DMS79 (cell line): ENCODE data around the gene AMOTL2.
A peak's percentile ranks its signal among the peaks of the same experiment; 100 is the strongest.

Experiments
- DNase-seq: peaks from one replicate; lab custom pipeline; 2025; lab: John Stamatoyannopoulos, UW

Gene AMOTL2

DNA sequence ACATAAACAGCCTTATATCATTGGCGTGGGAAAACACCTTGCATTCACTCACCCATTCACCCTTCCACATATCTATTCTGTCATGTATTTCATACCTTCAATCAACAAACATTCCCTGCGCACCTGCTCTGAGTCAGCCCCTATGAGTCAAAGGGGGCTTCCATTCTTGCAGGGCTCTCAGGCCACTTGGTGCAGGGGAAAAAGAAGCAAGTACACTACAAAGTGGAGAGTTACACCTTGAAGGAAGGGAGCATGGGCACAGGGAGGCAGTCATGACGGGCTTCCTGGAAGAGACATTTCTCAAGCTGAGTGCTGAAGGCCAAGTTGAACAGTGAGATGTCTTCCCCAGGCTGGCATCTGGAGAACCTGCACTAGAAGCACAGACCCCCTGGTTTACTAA, 4.6 kb upstream of the AMOTL2 start:
- no peak for DNase-seq

GRCh38 chr3:134378384-134378783, 4.1 kb upstream of the AMOTL2 start:
- no peak for DNase-seq

- DNase-seq: no peak
These were observed 3.6 kb upstream of the AMOTL2 start for GRCh38 chr3:134377896-134378295.

DNA sequence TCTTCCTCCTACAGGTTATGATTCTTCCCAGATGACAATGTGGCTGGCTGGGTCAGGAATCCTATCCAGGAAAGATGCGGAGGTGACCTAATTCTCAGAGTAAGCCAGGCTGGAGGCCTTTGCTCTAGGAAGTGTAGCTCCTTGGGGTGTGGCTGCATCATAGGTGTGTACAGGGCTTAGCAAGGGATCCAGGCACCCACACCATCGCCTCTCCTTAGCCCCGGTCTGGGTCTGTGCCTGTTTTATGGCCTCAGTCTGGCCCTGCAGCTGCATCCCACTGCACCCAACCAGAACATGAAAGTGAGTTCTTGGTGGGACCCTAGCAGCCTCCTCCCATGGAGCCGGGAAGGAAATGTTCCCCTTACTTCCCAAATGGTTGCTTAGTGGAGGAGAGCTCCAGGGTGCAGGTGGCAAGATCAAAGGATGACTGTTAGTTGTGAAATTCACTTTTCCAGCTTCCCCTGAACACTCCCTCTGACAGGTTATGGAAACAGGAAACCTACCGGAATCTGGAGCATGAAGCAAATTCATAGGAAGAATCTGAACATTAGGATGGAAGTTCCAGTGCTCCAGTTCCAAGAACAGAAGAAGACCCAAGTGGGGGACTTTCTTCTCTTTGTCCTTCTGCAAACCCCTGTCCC, 2.7 kb upstream of the AMOTL2 start:
- no peak for DNase-seq

GRCh38 chr3:134376385-134376765, 2.1 kb upstream of the AMOTL2 start:
- no peak for DNase-seq

DNA sequence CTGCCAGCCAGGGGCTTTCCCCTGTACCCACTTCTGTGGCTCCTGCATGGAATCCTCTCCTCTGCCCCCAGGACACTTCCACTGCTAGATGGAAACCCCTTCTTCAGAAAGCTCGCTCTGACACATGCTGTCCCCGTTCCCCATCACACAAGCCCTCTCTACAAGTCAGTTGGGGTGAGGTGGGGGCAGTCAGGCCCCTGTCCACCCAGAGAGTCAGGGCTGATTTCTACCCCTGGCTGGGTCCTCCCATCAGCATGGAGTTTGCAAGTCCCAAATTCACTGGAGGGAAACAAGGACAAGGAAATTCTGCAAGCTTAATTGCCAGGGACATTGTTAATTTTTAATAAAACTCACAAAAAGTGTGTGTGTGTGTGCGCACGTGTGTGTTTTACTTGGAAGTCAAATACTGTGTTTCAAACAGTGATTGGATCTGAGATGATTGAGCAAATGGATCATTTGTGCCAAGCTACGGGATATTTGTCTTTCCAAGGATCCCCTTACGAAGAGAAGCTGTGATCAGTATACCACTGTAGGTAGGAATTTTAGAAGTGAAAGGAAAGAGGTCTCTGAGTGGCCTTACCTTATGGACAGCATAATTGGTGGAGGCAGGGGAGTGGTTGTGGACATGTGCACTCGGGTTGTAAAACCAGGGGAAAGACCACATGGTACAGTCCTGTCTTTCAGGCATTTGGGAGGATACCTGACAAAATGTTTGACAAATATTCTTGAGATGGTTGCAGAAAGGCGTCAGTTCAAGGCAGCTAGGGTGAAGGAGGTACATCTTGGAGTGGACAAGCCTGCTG, 1.5 kb upstream of the AMOTL2 start:
- no peak for DNase-seq

DNA sequence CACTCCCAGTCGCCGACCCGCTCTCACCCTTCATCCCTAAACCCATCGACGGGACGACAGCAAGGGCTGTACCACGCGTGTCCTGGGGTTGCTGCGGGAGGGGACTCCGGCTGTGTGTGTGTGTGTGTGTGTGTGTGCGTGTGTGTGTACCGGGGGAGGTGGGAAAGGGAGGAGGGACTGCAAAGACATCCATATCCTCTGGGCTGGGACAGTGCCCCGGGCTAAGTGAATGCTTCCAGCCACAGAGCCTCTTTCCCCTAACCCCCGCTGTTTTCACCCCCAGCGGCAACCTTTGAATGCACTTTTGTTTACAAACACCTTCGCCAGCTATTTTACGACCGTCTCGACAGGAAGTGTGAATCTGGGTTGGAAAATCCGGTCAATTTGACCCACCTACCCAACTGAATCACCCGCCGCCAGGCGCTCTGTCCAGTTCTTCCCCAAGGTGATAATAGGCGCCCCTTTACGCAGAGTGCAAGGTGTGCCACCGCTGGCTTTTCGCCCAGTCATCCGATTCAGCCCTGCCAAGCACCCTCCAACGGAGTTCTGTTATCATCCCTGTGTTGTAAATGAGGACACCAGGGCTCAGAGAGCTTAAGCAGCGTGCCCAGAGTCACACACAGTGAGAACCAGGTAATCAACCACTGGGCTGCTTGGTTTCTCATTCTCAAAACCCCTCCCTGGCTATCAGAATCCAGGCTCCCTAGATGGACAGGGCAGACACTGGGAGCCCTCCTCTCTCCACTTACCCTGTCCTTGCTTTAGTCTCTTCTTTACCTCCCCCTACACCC, 739 bp upstream of the AMOTL2 start:
- peak; percentile 60 for DNase-seq

DNA sequence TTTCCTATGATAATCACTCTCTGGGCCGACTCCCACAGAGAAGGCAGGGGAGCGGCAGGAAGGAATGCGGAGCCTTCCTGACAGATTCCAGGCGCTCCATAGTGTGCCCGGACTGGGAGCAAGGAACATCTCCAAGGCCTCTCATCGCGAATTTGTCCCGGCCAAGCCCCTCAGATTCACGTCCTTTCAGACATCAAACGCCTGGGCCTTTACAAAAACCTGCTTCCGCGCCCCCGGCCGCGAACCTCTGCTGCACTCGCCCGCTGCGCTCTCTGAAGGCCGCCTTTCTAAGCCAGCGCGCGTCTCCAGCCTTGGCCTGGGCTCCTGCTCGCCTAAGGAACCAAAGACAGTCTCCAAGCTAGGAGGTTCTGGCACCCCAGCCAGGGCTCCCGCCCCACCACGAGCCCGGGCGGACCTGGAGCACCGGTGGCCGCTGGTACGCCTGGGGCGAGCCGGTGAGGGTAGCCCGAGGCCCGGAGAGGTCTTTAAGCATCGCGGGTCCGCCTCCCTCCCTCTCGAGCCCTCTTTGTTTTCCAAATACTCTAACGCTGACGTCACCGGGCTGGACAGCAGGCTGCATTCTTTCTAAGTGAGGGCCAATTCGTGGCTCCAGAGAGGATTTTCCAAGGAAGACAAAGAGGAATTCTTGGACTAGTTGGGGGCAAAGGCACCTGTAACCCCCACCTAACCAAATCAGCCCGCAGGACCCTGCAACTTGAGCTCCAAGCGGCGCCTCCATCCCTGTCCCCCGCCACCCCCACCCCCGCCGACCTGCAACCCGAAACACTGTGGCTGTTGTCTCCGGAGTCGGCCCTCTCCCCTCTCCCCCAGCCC, 759 bp downstream of the AMOTL2 start:
- peak; percentile 28 for DNase-seq

DNA sequence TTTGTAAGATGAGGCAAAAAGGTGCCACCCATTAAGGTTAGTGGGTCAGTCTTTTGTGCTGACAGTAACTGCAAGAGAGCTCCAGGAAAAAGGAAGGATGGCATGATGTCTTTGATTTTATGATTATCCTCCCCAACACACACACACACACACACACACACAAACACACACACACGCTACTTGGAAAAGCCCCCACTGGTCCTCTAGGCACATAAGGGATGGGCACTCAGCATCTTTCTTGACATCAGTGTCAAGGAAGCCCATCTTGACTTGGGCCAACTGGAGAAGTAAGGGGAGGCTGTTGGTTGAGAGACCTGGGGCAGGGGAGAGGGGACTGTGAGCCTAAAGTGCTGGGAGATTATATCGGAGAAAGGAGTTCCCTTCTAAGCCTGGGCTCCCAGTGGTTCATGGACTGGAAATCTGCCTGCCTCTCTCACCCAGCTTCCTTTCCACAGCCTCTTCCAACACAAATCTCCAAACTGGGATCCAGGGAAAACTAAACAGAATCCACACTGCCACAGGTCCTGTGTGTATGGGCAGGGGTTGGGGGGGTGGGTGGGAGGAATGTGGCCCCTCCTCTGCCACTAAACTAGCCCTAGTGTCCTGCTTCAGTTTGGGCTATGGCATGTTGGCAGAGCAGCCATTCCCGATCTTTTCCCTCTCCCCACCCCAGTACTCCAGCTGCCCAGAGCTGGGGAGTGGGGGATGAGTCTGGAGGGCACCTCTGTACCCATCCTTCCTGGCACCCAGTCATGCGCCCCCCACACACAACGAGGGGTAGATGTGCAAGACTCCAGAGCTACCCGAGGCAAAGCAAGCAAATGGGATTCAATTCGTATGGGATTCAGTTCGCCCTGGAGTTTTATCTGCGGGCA, 1.6 kb downstream of the AMOTL2 start:
- no peak for DNase-seq

- no peak for DNase-seq
These were observed 2.5 kb downstream of the AMOTL2 start for GRCh38 chr3:134371542-134372324.

GRCh38 chr3:134370611-134371531, 3.4 kb downstream of the AMOTL2 start:
- peak; percentile 51 for DNase-seq

GRCh38 chr3:134369861-134370596, 4.2 kb downstream of the AMOTL2 start:
- no peak for DNase-seq

- DNase-seq: no peak
These were observed 5.0 kb downstream of the AMOTL2 start for GRCh38 chr3:134369231-134369741.

- no peak for DNase-seq
These were observed 5.5 kb downstream of the AMOTL2 start for GRCh38 chr3:134368751-134369105.

DNA sequence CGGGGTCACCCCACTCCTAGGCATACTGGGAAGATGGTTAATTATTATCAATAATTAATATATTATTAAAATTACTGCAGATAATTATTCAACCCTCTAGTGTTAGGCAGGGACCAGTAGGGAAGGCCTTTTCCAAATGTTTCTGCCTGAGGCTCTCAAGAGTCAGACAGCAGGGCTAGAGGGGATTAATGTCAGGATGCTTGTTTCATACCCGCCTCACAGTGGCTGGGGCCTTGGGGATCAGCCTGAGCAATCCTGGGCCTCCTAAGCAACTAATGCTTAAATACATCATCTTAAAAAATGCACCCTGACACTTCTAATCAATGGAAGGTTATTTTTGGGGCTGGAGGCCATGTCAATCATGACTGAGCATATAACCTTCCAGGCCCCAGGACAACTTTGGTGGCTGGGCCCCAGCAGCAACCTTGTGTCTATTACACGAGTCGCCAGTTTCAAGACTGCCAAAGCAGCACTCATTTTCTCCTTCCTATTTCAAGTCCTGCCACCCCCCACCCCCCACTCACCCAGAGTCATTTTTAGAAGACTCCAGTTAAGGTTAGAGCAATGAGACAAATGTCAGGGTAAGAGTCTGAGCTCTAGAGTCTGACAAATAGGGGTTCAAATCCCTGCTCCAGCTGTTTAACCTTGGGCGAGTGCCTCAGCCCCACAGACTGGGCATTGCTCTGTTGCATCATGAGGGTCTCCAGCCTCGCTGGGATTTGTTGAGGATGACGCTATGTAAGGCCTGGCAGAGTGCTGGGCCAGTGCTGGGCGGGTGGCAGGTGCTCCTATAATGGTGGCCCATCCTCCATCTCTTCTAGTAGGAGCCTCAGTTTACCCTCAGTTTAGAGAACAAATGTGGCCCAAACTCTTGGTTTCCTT, 6.1 kb downstream of the AMOTL2 start:
- DNase-seq: no peak

- DNase-seq: no peak
These were observed 7.1 kb downstream of the AMOTL2 start for GRCh38 chr3:134366928-134367811.
